HEK293 (cell line): ENCODE results near the gene MOB1A.

Experiments
- ATF2 ChIP-seq: fragments of 450-650 bp; formaldehyde crosslinking; IDR thresholded peaks from 2 replicates; pipeline ENCODE4 v1.5.1; 2016; ENCODE audit warnings: missing biosample characterization, missing genetic modification characterization, low read depth
- HOXA7 ChIP-seq: sonication (generic); formaldehyde crosslinking; IDR thresholded peaks from 2 replicates; pipeline ENCODE4 v1.8.1; 2022; ENCODE audit warnings: missing genetic modification reagents, borderline replicate concordance
- HOXC10 ChIP-seq: sonication (generic); formaldehyde crosslinking; IDR thresholded peaks from 2 replicates; pipeline ENCODE4 v1.8.1; 2023; ENCODE audit warnings: mild to moderate bottlenecking, missing genetic modification reagents
- IKZF3 ChIP-seq: fragments of 450-650 bp; IDR thresholded peaks from 2 replicates; pipeline ENCODE4 v1.5.0; 2018; ENCODE audit warnings: missing biosample characterization, mild to moderate bottlenecking, missing genetic modification characterization, moderate library complexity
- KLF16 ChIP-seq: fragments of 450-650 bp; formaldehyde crosslinking; IDR thresholded peaks from 2 replicates; pipeline ENCODE4 v1.5.1; 2017; ENCODE audit warnings: missing biosample characterization, missing genetic modification characterization
- PBX3 ChIP-seq: sonication (generic); formaldehyde crosslinking; IDR thresholded peaks from 2 replicates; pipeline ENCODE4 v1.8.1; 2022; ENCODE audit warnings: mild to moderate bottlenecking, moderate library complexity, missing genetic modification reagents
- SCRT1 ChIP-seq: fragments of 450-650 bp; formaldehyde crosslinking; IDR thresholded peaks from 2 replicates; pipeline ENCODE4 v1.5.1; 2016; ENCODE audit warnings: missing biosample characterization, missing genetic modification characterization, borderline replicate concordance
- YY1 ChIP-seq: fragments of 450-650 bp; formaldehyde crosslinking; IDR thresholded peaks from 2 replicates; pipeline ENCODE4 v1.5.1; 2018; ENCODE audit warnings: missing biosample characterization, missing genetic modification characterization
- ZBTB48 ChIP-seq: fragments of 450-650 bp; formaldehyde crosslinking; IDR thresholded peaks from 2 replicates; pipeline ENCODE4 v1.5.1; 2016; ENCODE audit warnings: missing biosample characterization, missing genetic modification characterization
- ZBTB8A ChIP-seq: fragments of 450-650 bp; formaldehyde crosslinking; IDR thresholded peaks from 2 replicates; pipeline ENCODE4 v1.5.1; 2016; ENCODE audit warnings: missing biosample characterization, missing genetic modification characterization
- ZNF133 ChIP-seq: fragments of 450-650 bp; formaldehyde crosslinking; IDR thresholded peaks from 2 replicates; pipeline ENCODE4 v1.5.1; 2016; ENCODE audit warnings: missing biosample characterization, missing genetic modification characterization
- ZNF155 ChIP-seq: fragments of 450-650 bp; formaldehyde crosslinking; IDR thresholded peaks from 2 replicates; pipeline ENCODE4 v1.5.1; 2016; ENCODE audit warnings: missing biosample characterization, missing genetic modification characterization
- ZNF175 ChIP-seq: fragments of 450-650 bp; formaldehyde crosslinking; IDR thresholded peaks from 2 replicates; pipeline ENCODE4 v1.5.1; 2016; ENCODE audit warnings: missing biosample characterization, missing genetic modification characterization
- ZNF184 ChIP-seq: fragments of 450-650 bp; IDR thresholded peaks from 2 replicates; pipeline ENCODE4 v1.5.1; 2018; ENCODE audit warnings: missing biosample characterization, mild to moderate bottlenecking, missing genetic modification characterization
- ZNF26 ChIP-seq: fragments of 450-650 bp; formaldehyde crosslinking; IDR thresholded peaks from 2 replicates; pipeline ENCODE4 v1.5.1; 2016; ENCODE audit warnings: missing biosample characterization, missing genetic modification characterization
- ZNF341 ChIP-seq: fragments of 450-650 bp; formaldehyde crosslinking; IDR thresholded peaks from 2 replicates; pipeline ENCODE4; 2016; ENCODE audit warnings: low read depth, missing biosample characterization, missing genetic modification characterization
- ZNF350 ChIP-seq: fragments of 450-650 bp; formaldehyde crosslinking; IDR thresholded peaks from 2 replicates; pipeline ENCODE4 v1.5.0; 2017; ENCODE audit warnings: missing biosample characterization, mild to moderate bottlenecking, missing genetic modification characterization
- ZNF423 ChIP-seq: fragments of 450-650 bp; formaldehyde crosslinking; IDR thresholded peaks from 2 replicates; pipeline ENCODE4 v1.5.1; 2016; ENCODE audit warnings: missing biosample characterization, missing genetic modification characterization
- ZNF48 ChIP-seq: fragments of 450-650 bp; formaldehyde crosslinking; IDR thresholded peaks from 2 replicates; pipeline ENCODE4 v1.5.1; 2016; ENCODE audit warnings: missing biosample characterization, missing genetic modification characterization
- ZNF518A ChIP-seq: fragments of 450-650 bp; formaldehyde crosslinking; conservative IDR thresholded peaks from 2 replicates; pipeline ENCODE4 v1.5.1; 2016; ENCODE audit warnings: low read depth, missing biosample characterization, missing genetic modification characterization
- ZNF549 ChIP-seq: fragments of 450-650 bp; IDR thresholded peaks from 2 replicates; pipeline ENCODE4 v1.5.1; 2018; ENCODE audit warnings: missing biosample characterization, missing genetic modification characterization, mild to moderate bottlenecking, inconsistent platforms, moderate library complexity
- ZNF624 ChIP-seq: fragments of 450-650 bp; formaldehyde crosslinking; IDR thresholded peaks from 2 replicates; pipeline ENCODE4 v1.5.1; 2017; ENCODE audit warnings: missing biosample characterization, missing genetic modification characterization
- ZNF747 ChIP-seq: fragments of 450-650 bp; formaldehyde crosslinking; IDR thresholded peaks from 2 replicates; pipeline ENCODE4 v1.5.1; 2016; ENCODE audit warnings: missing biosample characterization, missing genetic modification characterization
- ZNF76 ChIP-seq: fragments of 450-650 bp; formaldehyde crosslinking; IDR thresholded peaks from 2 replicates; pipeline ENCODE4; 2016; ENCODE audit warnings: low read depth, missing biosample characterization, missing genetic modification characterization, borderline replicate concordance
- ZNF843 ChIP-seq: fragments of 450-650 bp; formaldehyde crosslinking; IDR thresholded peaks from 2 replicates; pipeline ENCODE4 v1.5.1; 2016; ENCODE audit warnings: missing biosample characterization, missing genetic modification characterization
- ZSCAN30 ChIP-seq: fragments of 450-650 bp; IDR thresholded peaks from 2 replicates; pipeline ENCODE4 v1.5.1; 2018; ENCODE audit warnings: missing biosample characterization, mild to moderate bottlenecking, missing genetic modification characterization, moderate library complexity
- ZSCAN4 ChIP-seq: fragments of 450-650 bp; formaldehyde crosslinking; IDR thresholded peaks from 2 replicates; pipeline ENCODE4 v1.5.1; 2017; ENCODE audit warnings: missing biosample characterization, missing genetic modification characterization
- ZXDB ChIP-seq: fragments of 450-650 bp; formaldehyde crosslinking; IDR thresholded peaks from 2 replicates; pipeline ENCODE4 v1.5.1; 2016; ENCODE audit warnings: missing biosample characterization, missing genetic modification characterization
- TF ChIP-seq, protein P1 (sequence below): fragments of 450-650 bp; formaldehyde crosslinking; IDR thresholded peaks from 2 replicates; pipeline ENCODE4; 2016; ENCODE audit warnings: missing biosample characterization, missing genetic modification characterization

Gene MOB1A

DNA sequence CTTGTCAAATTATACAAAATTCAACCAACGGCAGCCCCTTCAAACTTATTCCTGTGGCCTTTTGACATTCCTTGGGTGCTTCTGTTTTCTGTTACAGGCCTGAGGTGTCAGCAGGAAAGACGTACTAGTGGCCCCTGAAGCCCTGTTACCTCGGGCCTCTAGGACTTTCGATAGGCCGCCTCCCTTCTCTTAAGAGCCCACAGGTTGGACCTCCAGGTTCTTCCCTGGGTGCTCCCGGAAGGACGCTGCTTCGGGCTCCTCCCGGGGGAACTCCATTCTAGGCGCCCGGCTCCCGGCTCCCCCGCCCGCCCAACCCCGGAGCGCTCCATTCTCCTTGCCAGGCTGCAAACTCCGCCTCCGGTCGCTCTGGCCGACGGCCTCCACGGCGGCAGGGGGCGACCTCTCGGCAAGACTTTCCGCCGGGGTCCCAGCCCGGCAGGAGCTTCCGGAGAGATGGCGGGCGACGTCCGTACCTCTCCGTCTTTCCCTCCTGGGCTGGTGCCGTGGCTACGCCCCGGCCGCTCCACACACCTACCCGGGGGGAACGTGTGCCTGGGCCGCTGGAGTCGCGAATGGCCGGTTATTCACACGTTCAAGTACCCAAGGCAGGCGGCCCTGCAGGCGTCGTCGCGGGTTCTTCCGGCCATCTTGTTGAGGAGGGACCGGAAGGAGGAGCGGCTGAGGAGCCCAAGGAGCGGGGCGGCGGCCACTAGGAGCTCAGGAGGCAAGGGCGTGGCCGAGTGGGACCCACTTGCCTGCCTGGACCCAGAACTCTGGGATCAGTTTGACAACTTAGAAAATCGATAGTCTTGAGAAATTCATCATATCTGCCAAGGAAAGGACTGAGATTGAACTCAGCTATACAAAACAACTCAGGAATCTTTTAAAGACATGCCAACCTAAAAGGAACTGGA, 58.5 kb downstream of the MOB1A start (continued):
- TF ChIP-seq ATF2 (no peak), ZNF423 (tag by site-specific recombination) (no peak), ZNF76 (peak; percentile 72), ZNF133 (tag by site-specific recombination) (no peak), ZBTB8A (peak; percentile 77), PBX3 (CRISPR knock-in tag) (peak; percentile 78; the same call in 1 of the 2 replicates), ZNF747 (tag by site-specific recombination) (no peak), HOXA7 (no peak), ZSCAN30 (tag by site-specific recombination) (peak; percentile 74), ZSCAN4 (tag by site-specific recombination) (peak; percentile 58), ZNF184 (tag by site-specific recombination) (no peak), ZNF350 (tag by site-specific recombination) (no peak), YY1 (tag by site-specific recombination) (peak; percentile 98), ZNF175 (no peak), IKZF3 (no peak; the same call in 1 of the 2 replicates), ZBTB48 (tag by site-specific recombination) (peak; percentile 53; the same call in 1 of the 2 replicates), ZNF624 (tag by site-specific recombination) (no peak), ZNF518A (peak; percentile 100), HOXC10 (no peak), ZNF155 (no peak), ZNF843 (tag by site-specific recombination) (peak; percentile 76), ZNF26 (no peak), ZNF549 (no peak), ZNF341 (tag by site-specific recombination) (0 out of 2 replicates have a peak, but pooled peaks have one; percentile 22), ZNF48 (tag by site-specific recombination) (no peak), ZXDB (tag by site-specific recombination) (peak; percentile 98), SCRT1 (tag by site-specific recombination) (no peak), KLF16 (tag by site-specific recombination) (peak; percentile 66)
- TF ChIP-seq, protein P1, sequence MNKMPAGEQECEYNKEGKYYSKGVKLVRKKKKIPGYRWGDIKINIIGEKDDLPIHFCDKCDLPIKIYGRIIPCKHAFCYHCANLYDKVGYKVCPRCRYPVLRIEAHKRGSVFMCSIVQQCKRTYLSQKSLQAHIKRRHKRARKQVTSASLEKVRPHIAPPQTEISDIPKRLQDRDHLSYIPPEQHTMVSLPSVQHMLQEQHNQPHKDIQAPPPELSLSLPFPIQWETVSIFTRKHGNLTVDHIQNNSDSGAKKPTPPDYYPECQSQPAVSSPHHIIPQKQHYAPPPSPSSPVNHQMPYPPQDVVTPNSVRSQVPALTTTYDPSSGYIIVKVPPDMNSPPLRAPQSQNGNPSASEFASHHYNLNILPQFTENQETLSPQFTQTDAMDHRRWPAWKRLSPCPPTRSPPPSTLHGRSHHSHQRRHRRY (tag by site-specific recombination): no peak
